Cardiac fibroblast (primary cell): ENCODE results near the gene MGAT3.
A peak's percentile ranks its signal among the peaks of the same experiment; 100 is the strongest.

ENCODE experiments used
- DNase-seq, 2 donors: peaks; one replicate each; pipeline versions ENCODE4 v3.0.0 to v3.0.0-alpha.2; 2010; ENCODE audit warnings: low read depth in 2 of 2
- H3K4me3 ChIP-seq, 2 donors: replicated peaks in 1 of 2; 1 replicate in 1 of 2; 2 replicates in 1 of 2; pipeline ENCODE4 v1.5.1; 2011; ENCODE audit warnings: low read depth in 2 of 2, low read length in 2 of 2, mild to moderate bottlenecking in 2 of 2, moderate library complexity in 1 of 2
- CTCF ChIP-seq: IDR thresholded peaks from one replicate; pipeline ENCODE4 v1.5.1; 2011; ENCODE audit warnings: low read depth, mild to moderate bottlenecking, low read length, inconsistent platforms

MGAT3 gene

GRCh38 chr22:39446239-39446721 is 10.5 kb upstream of the MGAT3 start:
- no peak for DNase-seq
- TF ChIP-seq CTCF: no peak
- H3K4me3 ChIP-seq: no peak overlapping the region

GRCh38 chr22:39448205-39449054 is 8.4 kb upstream of the MGAT3 start:
- no peak for TF ChIP-seq CTCF
- no peak overlapping the region for H3K4me3 ChIP-seq
- no peak for DNase-seq

- no peak for DNase-seq
- TF ChIP-seq CTCF: no peak
Observed at GRCh38 chr22:39449708-39450107, 7.1 kb upstream of the MGAT3 start.

GRCh38 chr22:39450258-39450955 is 6.4 kb upstream of the MGAT3 start:
- no peak overlapping the region for H3K4me3 ChIP-seq
- no peak for DNase-seq
- no peak for TF ChIP-seq CTCF

More at GRCh38 chr22:39449708-39450107, 7.1 kb upstream of the MGAT3 start:
- H3K4me3 ChIP-seq: no peak overlapping the region

- no peak for DNase-seq
Observed at GRCh38 chr22:39452740-39453040, 4.1 kb upstream of the MGAT3 start.

GRCh38 chr22:39453765-39454378 is 2.9 kb upstream of the MGAT3 start:
- no peak overlapping the region for H3K4me3 ChIP-seq
- peak in 1 of 2 donors; percentile 65 for DNase-seq
- no peak for TF ChIP-seq CTCF

More at GRCh38 chr22:39452740-39453040, 4.1 kb upstream of the MGAT3 start:
- H3K4me3 ChIP-seq: no peak overlapping the region
- TF ChIP-seq CTCF: no peak
